Omental fat pad (tissue), 4 donors: ENCODE data around the gene EBLN1. TPM values are rescaled to one million over a fixed set of nuclear protein-coding genes. Genes with fewer than 3 reads are reported as not detected.

Experiments used
- ATAC-seq: fragments of 150-250 bp; one replicate; pipeline ENCODE4 v1.9.1; 2016; ENCODE audit warnings: mild to moderate bottlenecking, moderate library complexity; ENCODE audit not compliant: low FRiP score
- DNase-seq: peaks from one replicate; pipeline ENCODE4 v3.0.0-alpha.2; 2019; ENCODE audit warnings: low spot score
- CTCF ChIP-seq, 3 donors: fragments of 450-650 bp; IDR thresholded peaks; one replicate each; pipeline ENCODE4 v1.5.1; 2016 to 2017; ENCODE audit warnings: antibody characterized with exemption in 3 of 3, mild to moderate bottlenecking in 3 of 3, moderate library complexity in 2 of 3
- total RNA-seq, 4 donors: library from RNA; depleted of rRNA; stranded (reverse); fragments of >200 nt; gene quantifications; one replicate each; pipeline ENCODE4 v1.1.0, GENCODE V29; 2016

EBLN1 gene
- total RNA-seq, 4 donors from 2014 or later: not detected

- no peak for TF ChIP-seq CTCF (IDR thresholded peaks at IDR 0.05)
- DNase-seq (no peak), ATAC-seq (no peak)
Observed at GRCh38 chr10:22170582-22170981, 47.2 kb downstream of the EBLN1 start.

- TF ChIP-seq CTCF (IDR thresholded peaks at IDR 0.05): no peak
- DNase-seq (no peak), ATAC-seq (no peak)
Observed at GRCh38 chr10:22159979-22160378, 57.8 kb downstream of the EBLN1 start.

GRCh38 chr10:22159180-22159579 is 58.6 kb downstream of the EBLN1 start:
- DNase-seq (no peak), ATAC-seq (no peak)
- TF ChIP-seq CTCF (IDR thresholded peaks at IDR 0.05): no peak

Other genes starting within 250 kb of the EBLN1 start
- gene DNAJC1, start 214.3 kb downstream of the EBLN1 start, total RNA-seq: 100 to 1,000 TPM in 1 of 4 donors, 10 to 100 TPM in 3; 69.5 to 119 (median 89.8) TPM
- gene COMMD3, start 98.4 kb upstream of the EBLN1 start, total RNA-seq: 10 to 100 TPM; 17.8 to 31.9 (median 26.7) TPM
- gene BMI1, start 103.1 kb upstream of the EBLN1 start, total RNA-seq: 10 to 100 TPM; 55.4 to 76.1 (median 62.6) TPM
- gene SPAG6, start 127.5 kb upstream of the EBLN1 start, total RNA-seq: not detected